AG04450 (cell line): ENCODE results near the gene CREBRF. TPM values are rescaled to one million over a fixed set of nuclear protein-coding genes. Genes with fewer than 3 reads are reported as not detected.
A peak's percentile ranks its signal among the peaks of the same experiment; 100 is the strongest.

Source experiments
- CTCF ChIA-PET: fragments of 300-600, 350-600 bp; formaldehyde crosslinking; extraction: SDS; loops from one replicate; lab custom pipeline; 2022; ENCODE audit warnings: antibody characterized with exemption, inconsistent platforms; lab: Charles Lee
- POLR2A ChIA-PET: fragments of 350-600 bp; formaldehyde crosslinking; extraction: SDS; loops from one replicate; lab custom pipeline; 2021; ENCODE audit warnings: antibody characterized with exemption, inconsistent platforms; lab: Yijun Ruan, JAX
- DNase-seq: peaks from one replicate; pipeline ENCODE4 v3.0.0-alpha.2; 2011; ENCODE audit warnings: low read depth, low spot score
- H3K27ac ChIP-seq: one replicate; pipeline ENCODE4 v1.5.1; 2012; ENCODE audit warnings: low read depth, low read length, control low read depth
- H3K27me3 ChIP-seq: one replicate; pipeline ENCODE4 v1.6.0; 2012; ENCODE audit warnings: low read length; ENCODE audit not compliant: control insufficient read depth, insufficient read depth
- H3K4me3 ChIP-seq: 2 replicates; pipeline ENCODE4 v1.5.1; 2011; ENCODE audit warnings: mild to moderate bottlenecking, low read depth, low read length, control low read depth
- H3K9me3 ChIP-seq: 2 replicates; pipeline ENCODE4 v1.5.1; 2012; ENCODE audit warnings: low read length; ENCODE audit not compliant: control insufficient read depth, insufficient read depth
- CTCF ChIP-seq: IDR thresholded peaks from 2 replicates; pipeline ENCODE4 v1.5.1; 2011; ENCODE audit warnings: low read depth, low read length, control low read depth, inconsistent platforms
- polyA plus RNA-seq: library from polyadenylated mRNA; depleted of rRNA; stranded (reverse); fragments of >200 nt; gene quantifications from 2 replicates; pipeline ENCODE4 v1.2.3, GENCODE V29; 2011

CREBRF gene
- polyA plus RNA-seq, 1 experiment = 20.4 TPM

- TF ChIP-seq CTCF = no peak
Observed at GRCh38 chr5:173090639-173091038, 34.5 kb downstream of the CREBRF start.

GRCh38 chr5:173091981-173092380, 35.8 kb downstream of the CREBRF start:
- Histone ChIP-seq H3K4me3 (no peak overlapping the region), H3K9me3 (no peaks in the 10 kb centered on the region), H3K27me3 (no peaks in the 10 kb centered on the region), H3K27ac (no peak overlapping the region)
- POLR2A ChIA-PET = no interaction called here
- DNase-seq = no peak
- CTCF ChIA-PET = interaction anchor here (0.6 kb wide), 1 partner anchor 379 kb away, joined by 4 read pairs; no protein-coding TSS in a partner anchor
- no peak for TF ChIP-seq CTCF

More at GRCh38 chr5:173090639-173091038, 34.5 kb downstream of the CREBRF start:
- no peak overlapping the region for H3K4me3 ChIP-seq
- H3K27me3 ChIP-seq = no peaks in the 10 kb centered on the region
- H3K27ac ChIP-seq = no peak overlapping the region
- DNase-seq = no peak
- ChIA-PET CTCF (no interaction called here), POLR2A (no interaction called here)
- no peaks in the 10 kb centered on the region for H3K9me3 ChIP-seq

- Histone ChIP-seq H3K27me3 (no peaks in the 10 kb centered on the region), H3K9me3 (no peaks in the 10 kb centered on the region), H3K27ac (no peak overlapping the region), H3K4me3 (no peak overlapping the region)
- DNase-seq = no peak
- ChIA-PET CTCF (interaction anchor here (1.1 kb wide), 1 partner anchor 199 kb away, joined by 3 read pairs; no protein-coding TSS in a partner anchor), POLR2A (no interaction called here)
- no peak for TF ChIP-seq CTCF
Observed at GRCh38 chr5:173093606-173094005, 37.5 kb downstream of the CREBRF start.

GRCh38 chr5:173094012-173094661, 38.0 kb downstream of the CREBRF start:
- DNase-seq = peak; percentile 48
- H3K27ac ChIP-seq = no peak overlapping the region
- TF ChIP-seq CTCF = no peak
- ChIA-PET CTCF (no interaction called here), POLR2A (no interaction called here)
- no peaks in the 10 kb centered on the region for H3K27me3 ChIP-seq
- no peaks in the 10 kb centered on the region for H3K9me3 ChIP-seq
- H3K4me3 ChIP-seq = no peak overlapping the region

GRCh38 chr5:173098787-173099186, 42.6 kb downstream of the CREBRF start:
- no peaks in the 10 kb centered on the region for H3K27me3 ChIP-seq
- DNase-seq = no peak
- H3K27ac ChIP-seq = no peak overlapping the region
- CTCF ChIA-PET = no interaction called here
- H3K9me3 ChIP-seq = peaks cover 18% of the 10 kb centered on the region
- POLR2A ChIA-PET = interaction anchor here (0.6 kb wide), 1 partner anchor 75 kb away, joined by 8 read pairs; no protein-coding TSS in a partner anchor
- no peak for TF ChIP-seq CTCF
- no peak overlapping the region for H3K4me3 ChIP-seq
